RPMI8226 (cell line): ENCODE measurements around the gene DYSF.
A peak's percentile ranks its signal among the peaks of the same experiment; 100 is the strongest.

Experiments
- DNase-seq: peaks from one replicate; pipeline ENCODE4 v3.0.0-alpha.2; 2015

Gene DYSF

GRCh38 chr2:71682341-71682740 is 229.0 kb downstream of the DYSF start:
- no peak for DNase-seq

GRCh38 chr2:71683070-71683469 is 229.7 kb downstream of the DYSF start:
- peak; percentile 48 for DNase-seq

DNA sequence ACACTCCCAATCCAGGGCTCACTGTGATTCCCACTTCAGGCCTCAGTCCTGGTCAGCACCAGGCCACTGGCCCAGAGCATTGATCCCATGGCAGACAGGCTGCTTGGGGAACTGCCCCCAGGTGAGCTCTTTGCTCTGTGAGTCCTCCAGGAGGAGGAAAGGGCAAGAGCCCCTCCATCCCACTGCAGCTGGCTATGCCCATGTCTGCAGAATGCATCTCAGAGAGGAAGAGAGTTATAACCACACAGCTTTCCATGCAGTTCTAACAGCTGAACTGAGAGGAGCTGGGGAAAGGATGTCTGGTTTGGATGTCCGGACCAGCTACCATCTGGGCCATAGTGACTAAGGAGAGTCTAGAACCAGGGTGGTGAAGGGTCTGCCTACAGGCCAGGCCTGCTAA is 230.3 kb downstream of the DYSF start:
- no peak for DNase-seq

DNA sequence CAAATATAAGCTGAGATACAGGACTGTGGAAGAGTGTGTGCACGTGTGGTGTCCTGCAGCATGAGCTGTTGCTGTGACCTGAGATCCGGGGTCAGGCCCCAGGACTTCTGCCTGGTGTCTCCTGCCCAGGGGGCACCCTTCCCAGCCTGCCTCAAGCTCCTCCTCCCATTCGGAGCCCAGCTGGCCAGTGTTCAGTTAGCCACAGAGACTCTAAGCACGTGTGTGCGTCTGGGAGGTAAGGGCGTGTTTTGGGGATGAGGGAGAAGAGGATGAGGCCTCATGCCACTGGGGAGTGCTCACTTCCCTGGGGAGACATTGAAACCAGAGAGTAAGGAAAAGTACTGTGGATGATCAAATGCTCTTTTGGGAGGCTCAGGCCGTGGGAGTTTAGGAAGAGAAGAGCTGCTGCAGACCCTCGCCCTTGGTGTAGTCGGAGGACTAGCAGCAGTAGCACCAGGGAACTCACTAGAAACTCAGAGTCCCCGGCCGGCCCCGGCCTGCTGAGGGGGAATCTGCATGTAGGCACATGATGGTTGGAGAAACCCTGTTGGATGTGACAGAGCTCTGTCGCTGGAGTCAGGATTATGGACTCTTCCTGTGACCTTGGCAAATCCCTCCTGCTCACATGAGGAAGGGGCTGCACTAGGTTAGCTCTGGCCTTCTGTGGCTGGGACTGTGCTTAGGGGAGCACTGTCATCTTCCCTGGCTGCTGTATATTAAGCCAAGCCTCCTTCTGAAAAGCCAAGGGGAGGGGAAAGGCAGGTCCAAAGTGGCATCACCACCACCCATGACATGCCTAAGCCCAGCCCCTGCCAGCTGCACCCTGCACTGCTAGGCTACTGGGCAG is 231.1 kb downstream of the DYSF start:
- no peak for DNase-seq

GRCh38 chr2:71685073-71685848 is 231.9 kb downstream of the DYSF start:
- no peak for DNase-seq

GRCh38 chr2:71685941-71686611 is 232.7 kb downstream of the DYSF start:
- DNase-seq: no peak

DNA sequence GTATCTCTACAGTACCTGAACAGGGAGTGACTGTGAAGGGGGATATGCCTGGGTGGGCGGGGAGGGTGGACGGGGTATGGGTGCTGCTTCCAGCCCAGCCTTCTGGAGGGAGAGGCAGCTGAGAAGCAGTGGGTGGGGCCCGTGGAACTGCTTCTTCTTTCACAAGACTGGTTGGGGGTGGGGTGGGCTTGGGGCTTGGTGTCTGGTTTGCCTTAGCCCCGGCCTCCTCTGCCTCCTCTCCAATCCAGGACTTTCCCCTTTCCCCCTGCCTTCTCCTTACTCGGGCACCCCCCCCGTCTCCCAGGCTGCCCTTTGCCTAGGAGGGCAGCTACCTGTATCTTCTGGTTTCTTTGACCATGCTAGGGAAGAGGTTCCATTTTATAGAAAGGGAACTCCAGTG is 233.4 kb downstream of the DYSF start:
- no peak for DNase-seq

DNA sequence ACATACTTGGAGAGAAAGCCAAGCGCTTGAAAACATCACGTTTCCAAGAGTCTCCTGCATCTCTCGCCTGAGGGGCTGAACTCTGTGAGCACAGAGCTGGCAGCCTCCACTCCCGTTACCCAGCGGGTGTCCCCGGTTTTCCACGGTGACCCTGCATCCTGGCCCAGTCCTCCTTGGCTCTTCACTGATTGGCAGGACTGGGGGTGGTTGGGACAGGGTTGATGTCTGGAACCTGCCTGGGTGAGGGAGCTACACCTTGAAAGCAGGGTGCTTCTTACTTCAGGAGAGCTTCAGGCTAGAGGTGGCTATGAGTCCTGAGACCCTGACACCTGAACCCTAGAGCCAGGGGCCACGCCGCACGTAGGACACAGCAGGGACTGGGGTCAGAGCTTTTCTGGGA is 234.1 kb downstream of the DYSF start:
- DNase-seq: no peak

DNA sequence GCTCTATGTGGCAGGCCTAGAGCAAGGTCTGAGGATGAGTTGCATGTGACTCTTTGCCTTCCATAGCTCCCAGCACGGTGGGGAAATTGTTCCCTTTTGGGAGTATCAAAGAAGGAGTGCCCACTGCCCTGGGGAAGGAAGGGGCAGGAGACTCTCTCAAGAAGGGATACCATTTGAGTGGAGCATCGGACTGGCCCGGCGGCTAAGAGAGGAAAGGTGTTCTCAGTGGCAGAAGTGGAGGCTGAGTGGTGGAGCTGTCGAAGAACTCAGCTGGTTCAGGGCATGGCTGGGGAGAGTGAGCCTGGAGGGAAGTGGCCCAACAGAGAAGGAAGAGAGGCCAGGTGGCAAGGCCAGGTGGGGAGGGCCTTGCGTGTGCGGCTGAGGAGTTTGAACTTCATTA is 235.2 kb downstream of the DYSF start:
- DNase-seq: no peak

- DNase-seq: no peak
Measured at GRCh38 chr2:71689393-71689792, 236.0 kb downstream of the DYSF start.

GRCh38 chr2:71689968-71690834 is 236.8 kb downstream of the DYSF start:
- no peak for DNase-seq

GRCh38 chr2:71690876-71691475 is 237.6 kb downstream of the DYSF start:
- no peak for DNase-seq

- DNase-seq: no peak
Measured at GRCh38 chr2:71691747-71692441, 238.5 kb downstream of the DYSF start.

DNA sequence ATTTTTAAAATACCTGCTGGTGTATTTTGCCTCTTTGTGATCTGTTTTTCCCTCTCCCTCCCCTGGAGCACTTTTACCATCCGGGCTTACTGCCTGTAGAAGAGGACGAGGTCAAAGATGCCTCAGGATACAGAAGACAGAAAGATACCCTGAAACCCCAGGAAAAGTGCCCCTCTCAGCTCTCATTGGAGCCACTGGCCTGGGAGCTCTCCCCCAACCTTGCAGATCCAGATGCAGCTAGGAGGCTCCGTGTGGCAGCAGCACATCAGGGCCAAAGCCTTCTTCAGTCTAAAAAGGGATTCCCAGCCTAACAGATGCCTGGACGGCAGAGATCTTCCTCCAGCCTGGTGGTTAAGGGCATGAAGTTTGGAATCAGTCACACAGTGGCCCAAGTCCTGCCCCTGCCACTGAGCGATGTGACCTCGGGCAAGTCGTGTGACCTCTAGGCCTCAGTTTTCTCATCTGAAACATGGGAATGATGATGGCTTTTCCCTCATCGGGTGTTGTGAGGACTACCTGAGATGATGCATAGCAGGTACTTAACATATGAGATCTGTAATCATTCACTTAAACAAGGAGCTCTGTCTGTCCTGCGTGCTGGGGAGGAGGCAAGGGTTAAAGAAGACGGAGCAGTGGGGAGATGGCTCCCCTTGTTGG is 239.4 kb downstream of the DYSF start:
- no peak for DNase-seq

DNA sequence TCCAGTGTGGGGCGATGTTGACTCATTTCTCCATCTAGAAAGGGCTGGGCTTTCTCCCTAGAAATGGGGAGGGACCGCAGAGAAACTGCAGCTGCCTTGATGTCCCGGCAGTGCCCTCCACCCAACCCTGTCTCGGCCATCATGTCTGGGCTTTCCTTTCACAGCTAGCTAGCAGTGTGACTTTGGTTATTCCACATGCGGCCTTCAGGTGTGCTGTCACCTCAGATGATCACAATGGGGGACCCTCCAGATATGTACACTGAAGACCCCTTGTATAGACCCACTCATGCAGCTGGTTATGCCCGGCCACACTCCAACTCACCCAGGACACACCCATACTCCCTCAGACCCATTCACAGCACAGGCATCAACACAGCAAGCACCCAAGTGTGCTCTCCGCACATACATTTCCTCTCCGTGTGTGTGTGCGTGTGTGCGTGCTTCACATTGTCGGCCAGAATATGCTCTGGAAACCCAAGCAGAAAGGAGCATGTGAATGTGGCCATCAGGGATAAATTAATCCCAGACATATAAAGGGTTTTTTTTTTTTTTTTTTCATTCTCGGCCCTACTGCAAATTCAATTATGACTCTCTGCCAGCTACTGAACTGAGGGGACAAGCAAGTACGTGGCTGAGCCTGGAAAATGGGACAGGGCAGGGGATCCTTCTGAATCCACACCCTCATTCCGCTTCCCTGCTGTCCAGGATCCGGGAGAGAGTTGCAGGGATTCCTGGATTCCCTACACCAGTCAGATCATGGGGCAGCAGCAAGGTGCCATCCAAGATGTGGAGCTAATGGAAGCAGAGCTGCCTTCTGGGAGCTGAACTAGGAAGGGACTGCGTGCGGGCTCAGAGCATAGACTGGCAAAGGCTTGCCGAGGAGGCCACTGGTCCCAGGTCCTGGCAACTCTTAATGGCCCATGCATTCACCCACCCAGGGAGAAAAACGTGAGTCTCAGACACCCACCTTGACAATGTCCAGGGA is 240.2 kb downstream of the DYSF start:
- no peak for DNase-seq

DNA sequence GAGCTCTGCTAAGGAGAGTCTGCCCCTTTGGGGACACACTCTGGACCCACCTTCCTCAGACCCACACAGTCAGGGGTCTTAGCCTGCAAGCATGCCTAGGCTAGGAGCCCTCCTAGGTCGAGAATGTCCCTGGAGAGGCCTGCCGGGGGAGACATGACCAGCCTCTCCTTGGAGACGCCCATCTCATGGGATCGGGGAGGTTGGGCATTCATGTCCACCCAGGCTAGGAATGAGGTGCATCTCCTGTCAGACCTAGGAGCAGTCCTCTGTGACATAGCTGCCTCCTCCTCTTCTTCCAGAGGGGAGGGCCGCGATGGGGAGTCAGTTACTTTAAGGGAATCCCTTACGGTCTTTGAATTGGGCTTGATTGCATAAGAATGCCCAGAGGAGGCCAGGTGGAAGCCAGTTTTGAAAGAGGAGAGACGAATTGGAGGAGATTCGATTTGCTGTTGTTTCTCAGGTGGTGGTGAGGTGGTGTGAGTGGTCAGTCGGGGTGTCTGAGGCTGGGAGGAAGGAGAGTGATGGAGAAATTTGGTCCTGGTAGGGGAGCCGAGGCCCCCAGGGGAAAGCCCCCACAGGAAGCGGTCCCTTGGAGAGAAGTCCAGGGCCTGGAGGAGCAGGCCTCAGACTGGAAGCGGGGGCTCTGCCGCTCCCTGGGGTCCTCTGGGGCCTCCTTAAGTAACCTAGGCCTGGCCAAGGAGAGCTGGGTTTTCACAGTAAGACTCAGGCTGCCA is 241.3 kb downstream of the DYSF start:
- DNase-seq: no peak

DNA sequence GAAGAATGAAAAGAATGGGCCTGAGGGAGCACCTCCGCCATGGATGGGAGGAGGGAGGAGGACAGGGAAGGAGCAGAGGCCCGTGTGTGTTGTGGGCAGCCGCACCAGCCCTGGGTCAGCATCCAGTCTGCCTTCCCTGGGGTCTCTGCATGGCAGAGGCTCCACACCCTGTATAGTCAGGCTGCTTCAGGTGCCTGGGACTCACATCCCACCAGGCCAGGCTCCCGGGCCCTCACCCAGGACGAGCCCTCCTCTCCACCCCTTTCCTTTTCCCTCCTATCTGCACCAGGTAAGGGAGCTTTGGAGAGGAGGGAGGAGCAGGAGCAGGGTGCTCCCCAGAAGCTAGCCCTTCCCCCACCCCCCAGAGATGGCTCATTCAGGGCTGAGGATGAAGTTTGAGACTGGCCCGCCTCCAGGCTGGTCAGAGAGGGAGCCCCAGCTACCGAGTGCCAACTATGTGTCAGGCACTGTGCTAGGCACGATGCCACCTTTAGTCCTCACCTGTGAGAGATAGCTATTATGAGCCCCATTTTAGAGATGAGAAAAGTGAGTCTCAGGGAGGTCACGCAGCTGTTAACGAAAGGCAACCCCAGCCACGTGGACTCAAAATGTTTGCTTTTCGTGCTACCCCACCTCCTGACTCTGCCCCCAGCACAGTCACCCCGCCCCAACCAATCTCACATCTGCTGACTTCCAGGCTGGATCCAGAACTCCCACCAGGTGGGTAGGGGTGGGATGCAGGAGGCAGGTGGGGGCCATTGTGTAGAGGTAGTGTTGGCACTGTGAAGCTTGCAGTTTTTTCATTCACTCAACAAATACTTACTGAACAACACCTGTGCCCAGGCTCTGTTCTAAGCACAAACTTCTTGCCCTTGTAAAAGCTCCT is 242.1 kb downstream of the DYSF start:
- no peak for DNase-seq

- DNase-seq: no peak
Measured at GRCh38 chr2:71696381-71696780, 243.0 kb downstream of the DYSF start.
